GM18909 (cell line): ENCODE results near the gene PM20D1.
"Not testable (repeated sequence)": the region's sequence is repeated elsewhere in the genome, so short reads cannot be mapped to it uniquely, and the experiment has no call there.

Experiments
- ATAC-seq: cut with Tn5 transposase; IDR thresholded peaks from one replicate; pipeline ENCODE4 v1.9.1; 2021; ENCODE audit warnings: mild to moderate bottlenecking; ENCODE audit not compliant: unreplicated experiment, poor library complexity

PM20D1 gene

DNA sequence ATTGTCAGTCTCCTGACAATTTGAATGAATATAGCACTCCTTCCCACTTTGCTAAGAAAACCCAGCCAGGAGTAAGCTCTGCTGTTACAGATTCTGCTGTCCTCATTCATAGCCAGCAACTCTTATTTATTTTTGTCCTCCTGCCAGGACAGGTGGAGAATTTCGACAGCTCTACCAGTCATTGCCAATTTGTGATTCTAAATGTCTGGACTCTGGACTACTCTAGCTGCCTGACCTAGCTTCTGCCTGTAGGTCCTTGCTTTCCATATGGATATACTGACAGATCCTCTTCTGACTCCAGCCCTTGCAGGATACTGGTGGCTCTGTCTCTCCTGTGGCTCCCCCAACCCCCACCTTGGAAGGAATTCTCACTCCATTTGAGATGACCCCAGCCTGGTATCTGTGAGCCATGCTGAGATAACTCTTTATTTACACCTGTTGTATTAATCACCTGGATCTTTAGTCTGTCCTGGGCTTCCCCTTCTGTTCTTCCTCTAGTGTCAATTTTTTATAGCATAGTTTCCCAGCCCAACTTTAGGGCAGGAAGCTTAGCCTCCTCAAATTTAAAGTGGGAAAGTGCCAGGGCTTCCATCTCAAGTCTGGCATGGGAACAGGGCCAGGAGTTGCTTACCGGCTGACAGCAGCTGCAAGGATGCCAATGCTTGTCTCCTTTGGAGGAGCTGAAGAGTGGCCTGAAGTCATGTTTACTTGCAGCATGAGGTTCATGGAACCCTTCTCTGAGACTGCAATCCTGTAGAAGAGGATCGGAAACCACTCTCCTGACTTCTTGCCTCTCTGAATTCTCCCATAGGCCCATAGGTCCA, 6.7 kb downstream of the PM20D1 start:
- no peak for ATAC-seq

- no peak for ATAC-seq
Observed at GRCh38 chr1:205842229-205842628, 7.7 kb downstream of the PM20D1 start.

DNA sequence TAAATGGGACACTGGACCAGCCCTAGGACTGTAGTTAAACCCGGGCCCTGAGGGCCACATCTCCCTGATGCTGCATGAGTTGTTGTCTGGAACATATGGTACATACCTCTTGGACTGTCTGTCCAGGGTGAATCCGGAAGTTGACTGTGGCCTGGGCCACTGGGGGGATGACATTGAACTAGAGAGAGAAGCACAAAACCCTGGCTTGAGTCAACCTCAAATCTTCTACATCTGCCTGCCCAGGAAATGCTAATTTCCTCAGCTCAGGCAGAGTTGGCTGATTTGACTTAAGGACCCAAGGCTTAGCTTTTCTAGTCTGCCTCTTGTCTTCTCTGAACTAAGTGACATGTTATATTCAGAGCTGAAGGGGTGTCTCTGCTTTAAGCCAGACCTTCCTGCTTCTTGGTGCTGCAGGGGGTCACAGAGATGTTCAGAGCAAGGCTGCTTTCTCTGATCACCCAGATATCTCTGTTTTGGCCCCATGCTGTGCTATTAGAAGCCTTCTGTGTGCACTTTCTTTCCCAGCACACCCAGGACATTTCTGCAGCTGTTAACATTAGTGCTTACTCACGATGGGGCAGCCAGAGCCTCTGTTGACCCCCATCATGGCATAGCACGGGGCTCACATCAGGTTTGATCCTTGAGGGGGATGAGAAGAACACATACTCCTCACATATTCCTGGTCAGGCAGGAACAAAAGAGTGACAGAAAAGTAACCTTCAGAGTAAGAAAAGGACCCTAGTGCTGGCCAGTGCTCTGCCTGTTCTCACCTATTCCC, 9.6 kb downstream of the PM20D1 start:
- no peak for ATAC-seq

GRCh38 chr1:205837382-205837970, 12.5 kb downstream of the PM20D1 start:
- ATAC-seq, result no peak

DNA sequence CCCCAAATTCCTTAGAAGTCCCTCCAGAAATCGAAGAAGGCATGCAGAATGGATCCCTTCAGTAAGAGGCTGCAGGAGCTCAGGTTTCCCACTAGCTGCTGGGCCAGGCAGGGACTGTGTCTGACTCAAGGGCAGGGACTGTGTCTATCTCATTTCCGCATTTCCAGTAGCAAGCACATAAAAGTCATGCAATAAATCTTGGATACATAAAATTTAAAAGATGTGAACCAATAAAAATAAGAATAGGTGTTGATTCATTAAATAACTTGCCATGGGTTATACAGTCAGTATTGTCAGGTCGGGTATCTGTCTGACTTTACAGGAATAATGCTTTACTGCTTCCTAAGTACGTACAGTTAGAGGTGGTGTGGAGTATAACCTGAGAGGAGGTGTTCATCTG, 15.2 kb downstream of the PM20D1 start:
- no peak for ATAC-seq

DNA sequence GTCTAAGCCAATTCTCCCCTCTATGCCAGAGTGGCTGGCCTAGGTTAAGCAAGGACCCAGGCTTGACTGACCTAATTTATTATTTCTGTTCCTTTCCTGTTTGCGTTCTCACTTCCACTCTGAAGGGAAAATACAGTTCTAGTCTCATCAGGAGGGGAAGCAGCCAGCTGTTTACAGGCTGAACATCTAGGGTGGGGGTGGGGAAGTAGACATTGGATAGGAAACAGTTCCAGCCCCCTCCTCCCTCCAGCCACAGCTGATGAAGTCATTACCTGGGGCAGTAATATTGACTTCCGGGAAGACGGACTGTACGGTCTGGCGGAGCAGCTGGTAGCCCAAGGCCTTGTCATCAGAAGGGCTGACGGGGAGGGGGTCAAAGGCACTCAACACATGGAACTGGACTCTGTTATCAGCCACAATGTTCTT, 17.6 kb downstream of the PM20D1 start:
- ATAC-seq, result no peak

DNA sequence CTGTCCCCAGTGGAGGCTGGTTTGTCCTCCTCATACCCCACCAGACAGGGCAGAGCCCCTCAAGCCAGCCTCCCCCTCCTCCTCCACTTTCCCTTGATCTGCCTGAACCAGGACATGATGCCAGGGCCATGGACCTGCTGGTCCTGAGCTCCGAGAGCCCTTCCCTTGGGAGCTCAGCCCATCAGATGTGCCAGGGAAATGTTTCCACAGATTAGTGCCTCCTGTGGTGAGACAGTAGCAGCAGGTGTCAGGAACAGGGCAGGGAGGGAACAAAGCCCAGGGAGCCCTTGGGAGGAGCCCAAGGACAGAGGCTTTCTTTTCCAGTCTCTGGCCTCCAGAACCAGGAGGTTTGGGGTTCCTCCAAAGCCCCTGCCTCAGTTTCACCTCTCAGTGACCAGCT, 22.3 kb downstream of the PM20D1 start:
- ATAC-seq, result no peak

GRCh38 chr1:205826995-205827394, 22.9 kb downstream of the PM20D1 start:
- ATAC-seq, result no peak

DNA sequence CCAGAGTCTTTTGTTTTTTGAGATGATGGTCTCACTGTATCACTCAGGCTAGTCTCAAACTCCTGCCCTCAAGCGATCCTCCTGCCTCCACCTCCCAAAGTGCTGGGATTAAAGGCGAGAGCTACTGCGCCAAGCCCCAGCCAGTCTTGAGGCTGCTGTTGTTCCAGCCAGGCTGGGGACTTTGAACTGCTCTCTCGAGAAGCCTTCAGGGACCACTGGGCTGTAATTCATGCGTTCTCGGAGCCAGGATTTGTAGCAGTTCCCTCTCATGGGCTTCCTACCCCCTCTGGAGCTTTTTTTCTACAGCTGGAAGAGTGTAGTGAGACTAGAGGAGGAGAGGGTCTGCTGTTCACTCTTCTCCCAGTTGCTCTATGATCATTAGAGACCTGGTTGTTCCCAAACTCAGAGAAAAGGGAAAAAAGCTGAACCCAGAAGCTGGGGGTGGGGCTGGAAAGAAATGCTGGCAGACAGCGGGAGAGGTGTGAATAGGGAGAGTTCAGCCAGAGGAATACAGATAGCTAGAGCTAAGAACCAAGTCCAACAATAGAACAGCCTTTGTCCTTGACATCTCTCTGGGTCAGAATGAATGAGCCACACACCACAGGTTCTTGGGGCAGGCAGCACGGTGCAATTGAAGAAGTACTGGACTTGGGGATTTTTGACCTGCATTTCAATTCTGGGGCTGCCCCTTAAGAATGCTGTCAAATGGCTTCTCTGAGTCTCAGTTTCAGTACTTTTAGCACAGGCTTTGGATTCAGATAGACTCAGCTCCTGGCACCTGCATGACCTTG, 23.7 kb downstream of the PM20D1 start:
- ATAC-seq, result no peak

- ATAC-seq, result no peak
Observed at GRCh38 chr1:205824180-205824579, 25.8 kb downstream of the PM20D1 start.

- not testable (repeated sequence) for ATAC-seq
Observed at GRCh38 chr1:205823260-205823659, 26.7 kb downstream of the PM20D1 start.

DNA sequence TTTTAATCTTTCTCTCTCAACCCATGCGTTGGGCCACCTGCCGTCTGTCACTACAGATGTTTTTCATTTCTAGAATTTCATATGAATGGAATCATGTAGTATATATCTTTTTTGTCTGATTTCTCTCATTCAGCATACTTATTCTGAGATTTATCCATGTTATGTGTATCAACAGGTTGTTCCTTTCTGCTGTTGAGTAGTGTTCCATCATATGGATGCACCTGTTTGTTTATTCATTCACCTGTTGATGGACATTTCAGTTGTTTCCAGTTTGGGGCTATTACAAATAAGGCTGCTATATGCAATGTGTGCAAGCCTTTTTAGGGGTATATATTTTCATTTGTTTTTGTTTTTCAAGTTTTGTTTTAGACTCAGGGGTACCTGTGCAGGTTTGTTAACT, 27.5 kb downstream of the PM20D1 start:
- no peak for ATAC-seq

GRCh38 chr1:205817988-205818387, 31.9 kb downstream of the PM20D1 start:
- ATAC-seq, result no peak

DNA sequence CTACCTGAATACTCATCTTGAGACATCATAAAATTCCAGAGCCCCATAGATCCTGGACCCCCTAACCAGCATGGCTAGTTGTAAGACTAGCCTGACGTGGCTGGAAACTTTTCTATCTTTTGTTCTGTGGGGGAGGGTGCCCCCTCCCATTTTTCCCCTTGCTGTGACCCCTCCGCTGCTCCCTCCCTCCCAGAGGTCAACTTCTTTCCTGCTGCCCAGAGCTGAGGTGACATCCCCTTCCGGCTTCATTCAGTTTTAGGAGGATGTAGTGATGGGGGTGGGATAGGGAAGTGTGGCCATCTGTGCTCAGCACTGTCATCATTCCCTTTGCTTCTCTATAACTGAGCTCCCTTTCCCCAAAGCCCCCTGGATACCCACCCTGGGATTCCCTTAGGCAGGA, 32.6 kb downstream of the PM20D1 start:
- no peak for ATAC-seq

DNA sequence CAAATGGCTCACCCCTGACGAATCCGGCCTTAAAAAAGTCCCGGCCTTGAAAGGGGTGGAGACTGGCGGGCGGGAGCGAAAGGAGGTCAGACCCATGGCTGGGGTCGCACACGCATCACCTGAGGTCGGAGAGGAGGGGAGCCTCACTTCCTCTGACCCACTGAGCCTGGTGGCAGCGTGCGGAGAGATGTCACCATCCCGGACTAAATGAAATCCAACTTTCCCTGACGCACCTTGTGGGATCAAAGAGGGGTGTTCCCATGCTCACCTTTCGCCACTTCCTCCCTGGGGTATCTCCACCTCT, 36.2 kb downstream of the PM20D1 start:
- no peak for ATAC-seq

- ATAC-seq, result peak; percentile 82
Observed at GRCh38 chr1:205812878-205813754, 36.8 kb downstream of the PM20D1 start, which contains the start of gene SLC41A1. TSS of gene SLC41A1 (minus strand) at chr1:205813198. CDS start at chr1:205810441, 2,757 bp downstream.

- peak; percentile 6 for ATAC-seq
Observed at GRCh38 chr1:205812271-205812877, 37.6 kb downstream of the PM20D1 start.

DNA sequence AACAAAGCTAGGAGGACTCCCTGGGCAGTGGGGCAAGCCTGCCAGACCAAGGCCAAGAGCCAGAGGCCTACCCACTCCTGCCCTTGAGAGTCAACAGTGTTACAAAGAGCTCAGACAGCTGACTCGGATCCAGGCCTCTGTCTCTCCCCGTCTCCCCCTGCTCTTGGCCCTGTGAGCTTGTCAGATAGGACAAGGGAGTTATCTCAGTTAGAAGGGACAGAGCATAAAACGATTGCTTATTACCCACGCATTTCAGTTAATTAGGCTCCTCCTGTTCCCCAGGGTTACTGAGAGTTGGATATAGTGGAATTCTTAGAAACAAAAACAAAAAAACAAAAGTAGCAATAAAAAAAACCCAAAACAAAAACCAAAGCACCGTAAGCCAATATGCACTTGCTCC, 38.3 kb downstream of the PM20D1 start:
- no peak for ATAC-seq
